H9 (cell line): ENCODE results near the gene NKD1. TPM values are rescaled to one million over a fixed set of nuclear protein-coding genes. Genes with fewer than 3 reads are reported as not detected.

ENCODE experiments used
- DNase-seq: peaks from one replicate; pipeline ENCODE4 v3.0.0-alpha.2; 2017
- H2AFZ ChIP-seq: one replicate; pipeline ENCODE4 v1.6.1; 2013; ENCODE audit warnings: mild to moderate bottlenecking, low read length, control low read depth, moderate library complexity
- H2AK5ac ChIP-seq: 2 replicates; pipeline ENCODE4 v1.6.1; 2013; ENCODE audit warnings: low read length, control low read depth, mixed read lengths; ENCODE audit not compliant: insufficient read length
- H2BK120ac ChIP-seq: one replicate; pipeline ENCODE4 v1.6.1; 2013; ENCODE audit warnings: low read depth, mild to moderate bottlenecking, low read length, control low read depth, inconsistent platforms; ENCODE audit not compliant: poor library complexity, severe bottlenecking
- H2BK12ac ChIP-seq: 2 replicates; pipeline ENCODE4 v1.6.1; 2013; ENCODE audit warnings: low read length, control low read depth, mixed read lengths, low read depth; ENCODE audit not compliant: insufficient read length
- H2BK15ac ChIP-seq: 2 replicates; pipeline ENCODE4 v1.6.1; 2013; ENCODE audit warnings: low read depth, low read length, control low read depth
- H2BK20ac ChIP-seq: one replicate; pipeline ENCODE4 v1.6.1; 2013; ENCODE audit warnings: low read depth, mild to moderate bottlenecking, low read length, control low read depth, inconsistent platforms; ENCODE audit not compliant: poor library complexity, severe bottlenecking
- H2BK5ac ChIP-seq: 2 replicates; pipeline ENCODE4 v1.6.1; 2013; ENCODE audit warnings: low read length, control low read depth, mixed read lengths; ENCODE audit not compliant: insufficient read length
- H3K14ac ChIP-seq: 2 replicates; pipeline ENCODE4 v1.6.1; 2013; ENCODE audit warnings: low read length, control low read depth; ENCODE audit not compliant: insufficient read depth
- H3K18ac ChIP-seq: 2 replicates; pipeline ENCODE4 v1.6.1; 2013; ENCODE audit warnings: low read depth, mild to moderate bottlenecking, mixed read lengths, low read length, control low read depth; ENCODE audit not compliant: insufficient read length
- H3K23ac ChIP-seq: 2 replicates; pipeline ENCODE4 v1.6.1; 2013; ENCODE audit warnings: low read length, control low read depth, mixed read lengths, low read depth; ENCODE audit not compliant: insufficient read length
- H3K23me2 ChIP-seq: 2 replicates; pipeline ENCODE4 v1.6.1; 2013; ENCODE audit warnings: low read depth, mild to moderate bottlenecking, mixed read lengths, low read length, control low read depth; ENCODE audit not compliant: insufficient read length, poor library complexity, severe bottlenecking
- H3K27ac ChIP-seq: 2 replicates; pipeline ENCODE4 v1.5.1; 2013; ENCODE audit warnings: low read length, control low read depth, mixed read lengths, low read depth; ENCODE audit not compliant: insufficient read length
- H3K27me3 ChIP-seq: 2 replicates; pipeline ENCODE4 v1.6.1; 2013; ENCODE audit warnings: low read length, control low read depth, inconsistent platforms; ENCODE audit not compliant: insufficient read depth
- H3K4ac ChIP-seq: 2 replicates; pipeline ENCODE4 v1.6.1; 2013; ENCODE audit warnings: low read depth, mild to moderate bottlenecking, control low read depth, inconsistent platforms, low read length, moderate library complexity
- H3K4me1 ChIP-seq: 2 replicates; pipeline ENCODE4 v1.6.1; 2013; ENCODE audit warnings: low read length, control low read depth, inconsistent platforms; ENCODE audit not compliant: insufficient read depth
- H3K4me2 ChIP-seq: 2 replicates; pipeline ENCODE4 v1.6.1; 2013; ENCODE audit warnings: low read length, control low read depth, mixed read lengths; ENCODE audit not compliant: insufficient read length, insufficient read depth
- H3K56ac ChIP-seq: 2 replicates; pipeline ENCODE4 v1.6.1; 2013; ENCODE audit warnings: low read depth, mild to moderate bottlenecking, mixed read lengths, low read length, control low read depth; ENCODE audit not compliant: insufficient read length
- H3K79me1 ChIP-seq: 2 replicates; pipeline ENCODE4 v1.6.1; 2013; ENCODE audit warnings: low read depth, mild to moderate bottlenecking, moderate library complexity, low read length, control low read depth, inconsistent platforms; ENCODE audit not compliant: insufficient read depth, poor library complexity, severe bottlenecking
- H3K79me2 ChIP-seq: 2 replicates; pipeline ENCODE4 v1.6.1; 2013; ENCODE audit warnings: low read length, control low read depth, inconsistent platforms; ENCODE audit not compliant: insufficient read depth
- H3K9ac ChIP-seq: 2 replicates; pipeline ENCODE4 v1.6.1; 2013; ENCODE audit warnings: low read length, control low read depth, mixed read lengths; ENCODE audit not compliant: insufficient read length; ENCODE audit errors: extremely low read depth
- H3K9me3 ChIP-seq: one replicate; pipeline ENCODE4 v1.6.1; 2013; ENCODE audit warnings: low read depth, low read length, inconsistent platforms; ENCODE audit not compliant: control insufficient read depth
- H3T11ph ChIP-seq: one replicate; pipeline ENCODE4 v1.6.1; 2013; ENCODE audit warnings: mild to moderate bottlenecking, low read length, control low read depth, inconsistent platforms
- H4K20me1 ChIP-seq: one replicate; pipeline ENCODE4 v1.6.1; 2013; ENCODE audit not compliant: control insufficient read depth, insufficient read length, insufficient read depth
- H4K5ac ChIP-seq: 2 replicates; pipeline ENCODE4 v1.6.1; 2013; ENCODE audit warnings: low read depth, mild to moderate bottlenecking, mixed read lengths, low read length, control low read depth; ENCODE audit not compliant: insufficient read length
- H4K8ac ChIP-seq: replicated peaks from 2 replicates; pipeline ENCODE4 v1.6.1; 2013; ENCODE audit warnings: low read length, control low read depth, mixed read lengths, low read depth; ENCODE audit not compliant: insufficient read length
- H4K91ac ChIP-seq: 2 replicates; pipeline ENCODE4 v1.6.1; 2013; ENCODE audit warnings: low read depth, mild to moderate bottlenecking, moderate library complexity, mixed read lengths, low read length, control low read depth; ENCODE audit not compliant: insufficient read length
- H3K27ac Mint-ChIP-seq, 3 experiments: 2 replicates in 2 of 3; 3 replicates in 1 of 3; pipeline ENCODE4 v1.8.0; 2020 to 2021; ENCODE audit warnings: mixed read lengths in 3 of 3, mild to moderate bottlenecking in 1 of 3, moderate library complexity in 1 of 3
- H3K27me3 Mint-ChIP-seq: 2 replicates; pipeline ENCODE4 v1.8.0; 2021; ENCODE audit warnings: low read depth, mild to moderate bottlenecking, moderate library complexity, mixed read lengths
- H3K36me3 Mint-ChIP-seq, 3 experiments: 2 replicates in 2 of 3; 3 replicates in 1 of 3; pipeline ENCODE4 v1.8.0; 2020 to 2021; ENCODE audit warnings: low read depth in 3 of 3, mixed read lengths in 3 of 3; ENCODE audit not compliant: insufficient read depth in 1 of 3
- H3K4me1 Mint-ChIP-seq, 2 experiments: 2 replicates each; pipeline ENCODE4 v1.8.0; 2020; ENCODE audit warnings: mixed read lengths in 2 of 2
- H3K4me3 Mint-ChIP-seq, 2 experiments: 2 replicates in 1 of 2; 3 replicates in 1 of 2; pipeline ENCODE4 v1.8.0; 2020 to 2021; ENCODE audit warnings: mild to moderate bottlenecking in 2 of 2, mixed read lengths in 2 of 2, moderate library complexity in 1 of 2
- H3K9me3 Mint-ChIP-seq, 2 experiments: 2 replicates in 1 of 2; 3 replicates in 1 of 2; pipeline ENCODE4 v1.8.0; 2020; ENCODE audit warnings: mild to moderate bottlenecking in 2 of 2, mixed read lengths in 2 of 2, moderate library complexity in 1 of 2
- WGBS: extraction: QIAGEN DNeasy Blood & Tissue Kit; methylation state at CpG from one replicate; pipeline ENCODE4 v1.1.7; 2013; ENCODE audit warnings: missing lambda C conversion rate, low lambda C conversion rate, mixed read lengths; ENCODE audit not compliant: insufficient read length; ENCODE audit errors: extremely low coverage; 5-methylcytosine and 5-hydroxymethylcytosine counted together
- total RNA-seq: library from RNA; stranded (reverse); gene quantifications from 2 replicates; pipeline ENCODE4 v1.2.1, GENCODE V29; 2021
- TF ChIP-seq, protein P1 (sequence below): fragments of 200-600 bp; sonication (generic); conservative IDR thresholded peaks from 3 replicates; pipeline ENCODE4 v1.8.0; 2021; ENCODE audit warnings: antibody characterized with exemption, mild to moderate bottlenecking

The NKD1 gene
- total RNA-seq, 1 experiment from 2014 or later: 1.9 TPM

DNA sequence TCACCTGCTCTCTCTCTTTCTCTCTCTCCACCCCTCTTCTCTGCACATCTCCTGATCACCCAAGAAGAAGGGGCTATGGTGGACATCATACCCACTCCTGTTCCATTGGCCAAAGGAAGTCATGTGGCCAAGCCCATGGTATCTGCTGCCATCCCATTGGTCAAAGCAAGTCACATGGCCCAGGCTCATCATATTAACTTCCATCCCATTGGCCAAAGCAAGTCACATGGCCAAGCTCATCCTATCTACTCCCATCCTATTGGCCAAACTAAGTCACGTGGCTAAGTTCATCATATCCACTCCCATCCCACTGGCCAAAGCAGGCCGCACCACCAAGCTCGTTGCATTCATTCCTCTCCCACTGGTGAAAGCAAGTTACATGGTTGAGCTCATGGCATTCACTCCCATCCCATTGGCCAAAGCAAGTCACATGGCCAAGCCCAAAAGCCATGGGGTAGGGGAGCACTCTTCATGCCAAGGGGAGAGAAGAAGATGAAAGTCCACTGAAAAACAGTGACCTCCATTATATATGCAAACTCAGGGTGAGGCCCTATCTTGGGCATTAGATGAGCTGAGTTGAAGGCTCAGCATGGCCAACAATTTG, 103.7 kb downstream of the NKD1 start:
- no peaks in the 10 kb centered on the region; a peak in 1 of 5 replicates for H3K9me3 Mint-ChIP-seq
- no peak overlapping the region for H3K4me2 ChIP-seq
- peaks cover 0 to 2% of the 10 kb centered on the region in 2 experiments; a peak in 2 of 4 replicates for H3K4me1 Mint-ChIP-seq
- no peaks in the 10 kb centered on the region for H3K27me3 ChIP-seq
- no peak overlapping the region for H2AK5ac ChIP-seq
- H3K27me3 Mint-ChIP-seq: peaks cover 14% of the 10 kb centered on the region
- no peak overlapping the region for H3T11ph ChIP-seq
- H4K5ac ChIP-seq: no peak overlapping the region
- no peak overlapping the region for H3K56ac ChIP-seq
- H3K23ac ChIP-seq: no peak overlapping the region
- no peak overlapping the region for H2BK15ac ChIP-seq
- no peaks in the 10 kb centered on the region for H3K79me1 ChIP-seq
- no peak overlapping the region for H3K4me3 Mint-ChIP-seq
- no peak overlapping the region for H2BK12ac ChIP-seq
- H4K20me1 ChIP-seq: no peaks in the 10 kb centered on the region
- H2BK120ac ChIP-seq: no peak overlapping the region
- no peak overlapping the region for H3K4ac ChIP-seq
- H3K27ac ChIP-seq: no peak overlapping the region
- TF ChIP-seq, protein P1, sequence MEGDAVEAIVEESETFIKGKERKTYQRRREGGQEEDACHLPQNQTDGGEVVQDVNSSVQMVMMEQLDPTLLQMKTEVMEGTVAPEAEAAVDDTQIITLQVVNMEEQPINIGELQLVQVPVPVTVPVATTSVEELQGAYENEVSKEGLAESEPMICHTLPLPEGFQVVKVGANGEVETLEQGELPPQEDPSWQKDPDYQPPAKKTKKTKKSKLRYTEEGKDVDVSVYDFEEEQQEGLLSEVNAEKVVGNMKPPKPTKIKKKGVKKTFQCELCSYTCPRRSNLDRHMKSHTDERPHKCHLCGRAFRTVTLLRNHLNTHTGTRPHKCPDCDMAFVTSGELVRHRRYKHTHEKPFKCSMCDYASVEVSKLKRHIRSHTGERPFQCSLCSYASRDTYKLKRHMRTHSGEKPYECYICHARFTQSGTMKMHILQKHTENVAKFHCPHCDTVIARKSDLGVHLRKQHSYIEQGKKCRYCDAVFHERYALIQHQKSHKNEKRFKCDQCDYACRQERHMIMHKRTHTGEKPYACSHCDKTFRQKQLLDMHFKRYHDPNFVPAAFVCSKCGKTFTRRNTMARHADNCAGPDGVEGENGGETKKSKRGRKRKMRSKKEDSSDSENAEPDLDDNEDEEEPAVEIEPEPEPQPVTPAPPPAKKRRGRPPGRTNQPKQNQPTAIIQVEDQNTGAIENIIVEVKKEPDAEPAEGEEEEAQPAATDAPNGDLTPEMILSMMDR: no peak
- no peak overlapping the region; a peak in 1 of 7 replicates for H3K27ac Mint-ChIP-seq
- no peaks in the 10 kb centered on the region for H3K9me3 ChIP-seq
- H4K91ac ChIP-seq: no peak overlapping the region
- no peak overlapping the region for H2BK20ac ChIP-seq
- H3K9ac ChIP-seq: no peak overlapping the region
- H3K14ac ChIP-seq: no peak overlapping the region
- H3K18ac ChIP-seq: no peak overlapping the region
- DNase-seq: no peak
- H2BK5ac ChIP-seq: no peak overlapping the region
- no peaks in the 10 kb centered on the region for H3K4me1 ChIP-seq
- H3K23me2 ChIP-seq: no peaks in the 10 kb centered on the region
- no peaks in the 10 kb centered on the region for H3K79me2 ChIP-seq
- no peak overlapping the region for H4K8ac ChIP-seq
- no peaks in the 10 kb centered on the region; a peak in 1 of 7 replicates for H3K36me3 Mint-ChIP-seq
- WGBS: no CpG with 5 or more reads among the region's 3 CpGs
- no peak overlapping the region for H2AFZ ChIP-seq
